PFSK-1 (cell line): ENCODE measurements around the gene MEPCE.

Experiments used
- FOXP2 ChIP-seq: optimal IDR thresholded peaks from 2 replicates; pipeline ENCODE3; 2011; ENCODE audit warnings: borderline replicate concordance, control low read depth, inconsistent platforms; ENCODE audit not compliant: insufficient read depth; ENCODE audit errors: extremely low read length, extremely low read depth
- POLR2AphosphoS5 ChIP-seq: IDR thresholded peaks from 2 replicates; pipeline ENCODE4 v1.6.1; 2012; ENCODE audit warnings: low read depth, mild to moderate bottlenecking, control low read depth, low read length, moderate library complexity
- REST ChIP-seq, 2 experiments: IDR thresholded peaks; 2 replicates each; pipeline versions ENCODE4 v1.6.1 to v1.8.0; 2011 to 2012; ENCODE audit warnings: low read depth in 2 of 2, low read length in 2 of 2, control low read depth in 1 of 2, inconsistent platforms in 1 of 2, mild to moderate bottlenecking in 1 of 2, moderate library complexity in 1 of 2; ENCODE audit not compliant: insufficient read depth in 1 of 2
- SIN3A ChIP-seq: IDR thresholded peaks from 2 replicates; pipeline ENCODE4 v1.6.1; 2012; ENCODE audit warnings: mild to moderate bottlenecking, low read length, moderate library complexity, borderline replicate concordance; ENCODE audit not compliant: insufficient read depth
- TAF1 ChIP-seq: IDR thresholded peaks from 2 replicates; pipeline ENCODE4 v1.6.1; 2012; ENCODE audit warnings: low read length, control low read depth, borderline replicate concordance; ENCODE audit not compliant: insufficient read depth

The MEPCE gene

GRCh38 chr7:100483090-100483721, 53.6 kb downstream of the MEPCE start:
- no peak for TF ChIP-seq SIN3A
- no peak for TF ChIP-seq TAF1
- TF ChIP-seq REST (IDR thresholded peaks at IDR 0.05; ENCODE audit: insufficient read depth in 1 of 2, low read depth in 2 of 2, low read length in 2 of 2): no peak
- TF ChIP-seq FOXP2: no peak
- TF ChIP-seq POLR2AphosphoS5: no peak
